Measurements from ENCODE around the gene OR11H7.
"Not testable (repeated sequence)": the region's sequence is repeated elsewhere in the genome, so short reads cannot be mapped to it uniquely, and the experiment has no call there.

OR11H7 gene

DNA sequence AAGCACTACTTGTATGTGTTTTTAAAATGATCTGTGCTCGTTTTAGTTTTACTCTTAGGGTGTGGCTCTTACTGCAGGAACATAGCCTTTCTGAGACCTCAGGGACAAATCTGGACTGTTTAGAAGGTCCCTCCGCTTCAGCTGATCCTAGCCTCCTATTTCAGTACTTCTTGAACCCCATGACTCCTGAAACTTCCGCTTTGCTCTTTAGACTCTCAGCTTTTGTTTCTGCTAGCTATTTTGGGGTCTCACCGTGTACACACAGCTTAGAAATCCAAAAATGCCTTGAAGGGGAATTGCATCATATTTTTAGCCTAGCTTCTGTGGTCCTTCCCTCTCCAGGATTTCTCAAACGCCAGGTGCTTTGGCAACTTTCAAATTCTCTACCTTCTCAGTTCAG lies 29.8 kb upstream of the OR11H7 start:
- H3K27ac ChIP-seq (ENCODE audit: insufficient read depth, low read depth, low read length, poor library complexity, severe bottlenecking), result no peak overlapping the region
- no peaks in the 10 kb centered on the region for H3K36me3 ChIP-seq (ENCODE audit: control insufficient read depth, insufficient read depth, low read length)
- H3K4me3 ChIP-seq (ENCODE audit: insufficient read depth, low read depth, low read length), result no peak overlapping the region
- no peaks in the 10 kb centered on the region for H3K4me1 ChIP-seq (ENCODE audit: control insufficient read depth, insufficient read depth, low read length)
- WGBS, 2 experiments, result 54 to 59% methylated on average over 5 of the region's 5 CpGs
- H3K9me3 ChIP-seq (ENCODE audit: control insufficient read depth, low read length), result peaks cover 15% of the 10 kb centered on the region
- no peaks in the 10 kb centered on the region for H3K27me3 ChIP-seq (ENCODE audit: control insufficient read depth, insufficient read depth, low read length, poor library complexity, severe bottlenecking)

DNA sequence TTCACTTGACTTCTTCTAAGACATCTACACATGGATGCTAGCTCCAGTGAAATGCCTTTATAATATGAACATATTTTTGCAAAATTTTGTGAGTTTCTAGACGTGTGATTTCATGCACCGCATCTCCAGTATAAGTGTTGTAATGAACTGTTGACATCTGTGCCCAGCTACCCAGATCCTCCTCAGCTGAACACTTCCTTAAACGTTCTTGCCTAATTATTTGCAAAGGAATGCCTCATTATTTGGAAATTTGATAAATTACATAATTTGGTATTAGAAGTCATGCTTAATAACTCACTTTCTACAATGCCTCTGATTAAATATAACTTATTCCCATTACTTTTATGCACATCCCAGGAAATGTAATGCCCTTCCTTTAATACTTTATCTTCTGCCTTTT lies 24.1 kb upstream of the OR11H7 start:
- Histone ChIP-seq H3K4me3 (ENCODE audit: insufficient read depth, low read depth, low read length) (no peak overlapping the region), H3K9me3 (ENCODE audit: control insufficient read depth, low read length) (peaks cover 12% of the 10 kb centered on the region), H3K27me3 (ENCODE audit: control insufficient read depth, insufficient read depth, low read length, poor library complexity, severe bottlenecking) (no peaks in the 10 kb centered on the region), H3K36me3 (ENCODE audit: control insufficient read depth, insufficient read depth, low read length) (no peaks in the 10 kb centered on the region), H3K4me1 (ENCODE audit: control insufficient read depth, insufficient read depth, low read length) (no peaks in the 10 kb centered on the region), H3K27ac (ENCODE audit: insufficient read depth, low read depth, low read length, poor library complexity, severe bottlenecking) (no peak overlapping the region)
- WGBS, 2 experiments, result 46 to 60% methylated on average over 3 of the region's 3 CpGs

DNA sequence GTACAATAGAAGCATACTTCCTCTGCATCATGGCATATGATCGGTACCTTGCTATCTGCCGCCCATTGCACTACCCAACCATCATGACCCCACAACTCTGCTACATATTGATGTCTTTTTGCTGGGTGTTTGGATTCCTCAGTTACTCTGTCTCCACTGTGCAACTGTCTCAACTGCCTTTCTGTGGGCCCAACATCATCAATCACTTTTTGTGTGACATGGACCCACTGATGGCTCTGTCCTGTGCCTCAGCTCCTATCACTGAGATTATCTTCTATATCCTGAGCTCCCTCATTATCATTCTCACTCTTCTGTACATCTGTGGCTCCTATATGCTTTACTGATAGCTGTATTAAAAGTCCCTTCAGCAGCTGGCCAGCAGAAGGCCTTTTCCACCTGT lies 19.2 kb upstream of the OR11H7 start:
- Histone ChIP-seq H3K27ac (ENCODE audit: insufficient read depth, low read depth, low read length, poor library complexity, severe bottlenecking) (no peak overlapping the region), H3K4me3 (ENCODE audit: insufficient read depth, low read depth, low read length) (no peak overlapping the region), H3K4me1 (ENCODE audit: control insufficient read depth, insufficient read depth, low read length) (no peaks in the 10 kb centered on the region), H3K27me3 (ENCODE audit: control insufficient read depth, insufficient read depth, low read length, poor library complexity, severe bottlenecking) (no peaks in the 10 kb centered on the region), H3K36me3 (ENCODE audit: control insufficient read depth, insufficient read depth, low read length) (no peaks in the 10 kb centered on the region), H3K9me3 (ENCODE audit: control insufficient read depth, low read length) (peaks cover 13% of the 10 kb centered on the region)
- 71 to 79% methylated on average over 2 of the region's 2 CpGs for WGBS, 2 experiments

DNA sequence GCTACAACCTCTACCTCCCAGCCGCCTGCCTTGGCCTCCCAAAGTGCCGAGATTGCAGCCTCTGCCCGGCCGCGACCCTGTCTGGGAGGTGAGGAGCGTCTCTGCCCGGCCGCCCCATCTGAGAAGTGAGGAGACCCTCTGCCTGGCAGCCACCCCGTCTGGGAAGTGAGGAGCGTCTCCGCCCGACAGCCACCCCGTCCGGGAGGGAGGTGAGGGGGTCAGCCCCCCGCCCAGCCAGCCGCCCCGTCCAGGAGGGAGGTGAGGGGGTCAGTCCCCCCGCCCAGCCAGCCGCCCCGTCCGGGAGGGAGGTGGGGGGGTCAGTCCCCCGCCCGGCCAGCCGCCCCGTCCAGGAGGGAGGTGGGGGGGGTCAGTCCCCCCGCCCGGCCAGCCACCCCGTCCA lies 16.4 kb upstream of the OR11H7 start:
- H3K27me3 ChIP-seq (ENCODE audit: control insufficient read depth, insufficient read depth, low read length, poor library complexity, severe bottlenecking); H3K27ac ChIP-seq (ENCODE audit: insufficient read depth, low read depth, low read length, poor library complexity, severe bottlenecking); H3K36me3 ChIP-seq (ENCODE audit: control insufficient read depth, insufficient read depth, low read length); H3K4me3 ChIP-seq (ENCODE audit: insufficient read depth, low read depth, low read length); H3K4me1 ChIP-seq (ENCODE audit: control insufficient read depth, insufficient read depth, low read length): not testable (repeated sequence)
- H3K9me3 ChIP-seq (ENCODE audit: control insufficient read depth, low read length), result peaks cover 15% of the 10 kb centered on the region
- 87 to 89% methylated on average over 14 to 17 of the region's 28 CpGs for WGBS, 2 experiments

DNA sequence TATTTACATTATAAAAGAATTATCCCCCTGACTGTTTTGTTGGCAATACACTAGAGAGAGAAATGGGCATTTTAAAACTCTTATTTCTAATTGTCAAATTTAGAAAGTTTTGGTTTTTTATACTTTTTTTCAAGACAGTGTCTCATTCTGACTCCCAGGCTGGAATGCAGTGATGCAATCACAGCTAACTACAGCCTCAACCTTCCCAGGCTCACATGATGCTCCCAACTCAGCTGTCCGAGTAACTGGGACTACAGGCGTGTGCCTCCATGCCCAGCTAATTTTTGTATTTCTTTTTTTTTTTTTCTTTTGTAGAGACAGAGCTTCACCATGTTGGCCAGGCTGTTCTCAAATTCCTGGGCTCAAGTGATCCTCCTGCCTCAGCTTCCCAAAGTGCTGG lies 13.6 kb upstream of the OR11H7 start:
- H3K4me1 ChIP-seq (ENCODE audit: control insufficient read depth, insufficient read depth, low read length), result no peaks in the 10 kb centered on the region
- H3K36me3 ChIP-seq (ENCODE audit: control insufficient read depth, insufficient read depth, low read length), result no peaks in the 10 kb centered on the region
- H3K9me3 ChIP-seq (ENCODE audit: control insufficient read depth, low read length), result peaks cover 16% of the 10 kb centered on the region
- H3K27me3 ChIP-seq (ENCODE audit: control insufficient read depth, insufficient read depth, low read length, poor library complexity, severe bottlenecking), result no peaks in the 10 kb centered on the region
- no peak overlapping the region for H3K27ac ChIP-seq (ENCODE audit: insufficient read depth, low read depth, low read length, poor library complexity, severe bottlenecking)
- WGBS, 2 experiments, result 51 to 58% methylated on average over 2 of the region's 2 CpGs
- H3K4me3 ChIP-seq (ENCODE audit: insufficient read depth, low read depth, low read length), result no peak overlapping the region

DNA sequence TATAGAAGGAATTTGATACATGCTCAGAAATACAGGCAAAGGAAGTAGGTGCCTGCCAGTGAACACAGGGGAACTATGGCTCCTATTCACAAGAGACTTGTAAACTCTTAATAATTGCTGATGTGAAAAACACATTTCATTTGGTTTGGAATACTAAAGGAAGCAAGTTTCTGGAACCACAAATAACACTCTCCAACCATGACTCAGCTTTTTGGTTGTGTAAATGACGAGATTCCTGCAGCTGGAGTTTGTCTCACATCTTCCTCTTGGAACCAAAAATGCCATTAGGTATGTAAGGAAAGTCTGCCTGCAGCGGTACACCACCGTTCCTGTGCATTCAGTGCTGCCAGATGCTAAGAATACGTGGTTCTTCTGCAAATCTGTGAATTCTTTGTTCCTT lies 9.7 kb upstream of the OR11H7 start:
- H3K36me3 ChIP-seq (ENCODE audit: control insufficient read depth, insufficient read depth, low read length), result no peaks in the 10 kb centered on the region
- H3K27ac ChIP-seq (ENCODE audit: insufficient read depth, low read depth, low read length, poor library complexity, severe bottlenecking), result no peak overlapping the region
- WGBS, 2 experiments, result 31 to 46% methylated on average over 4 of the region's 4 CpGs
- H3K4me1 ChIP-seq (ENCODE audit: control insufficient read depth, insufficient read depth, low read length), result no peaks in the 10 kb centered on the region
- H3K4me3 ChIP-seq (ENCODE audit: insufficient read depth, low read depth, low read length), result no peak overlapping the region
- H3K27me3 ChIP-seq (ENCODE audit: control insufficient read depth, insufficient read depth, low read length, poor library complexity, severe bottlenecking), result no peaks in the 10 kb centered on the region
- H3K9me3 ChIP-seq (ENCODE audit: control insufficient read depth, low read length), result peaks cover 18% of the 10 kb centered on the region

DNA sequence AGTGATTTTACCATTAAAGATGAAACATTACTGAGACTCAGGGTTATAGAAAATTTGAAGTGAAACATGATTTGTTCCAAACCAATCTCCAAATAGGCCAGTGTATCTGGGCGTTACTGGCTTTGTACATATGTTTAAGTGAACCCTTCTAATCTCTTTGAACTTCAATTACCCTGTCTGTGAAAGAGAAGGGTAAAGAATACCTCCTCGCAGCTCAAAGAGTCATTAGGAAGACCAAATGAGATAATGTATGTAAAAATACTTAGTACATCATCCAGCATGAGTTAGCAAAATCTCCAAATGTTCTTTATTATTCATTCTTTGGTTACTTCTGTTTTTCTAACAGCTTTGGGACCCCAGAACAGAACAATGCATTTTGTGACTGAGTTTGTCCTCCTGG lies 5.4 kb upstream of the OR11H7 start, which contains the start of gene OR11H6:
Gene OR11H6 (plus strand): TSS at position 301 of the 400 bp plus-strand sequence. CDS start 0 bp downstream, at position 301.
- Histone ChIP-seq H3K4me1 (ENCODE audit: control insufficient read depth, insufficient read depth, low read length) (no peaks in the 10 kb centered on the region), H3K9me3 (ENCODE audit: control insufficient read depth, low read length) (peaks cover 13% of the 10 kb centered on the region), H3K27me3 (ENCODE audit: control insufficient read depth, insufficient read depth, low read length, poor library complexity, severe bottlenecking) (no peaks in the 10 kb centered on the region), H3K4me3 (ENCODE audit: insufficient read depth, low read depth, low read length) (no peak within 1 kb of the TSS), H3K27ac (ENCODE audit: insufficient read depth, low read depth, low read length, poor library complexity, severe bottlenecking) (no peak within 1 kb of the TSS), H3K36me3 (ENCODE audit: control insufficient read depth, insufficient read depth, low read length) (no peaks in the 10 kb centered on the region)
- WGBS, 2 experiments, result 20 to 21% methylated on average over 1 of the region's 2 CpGs

DNA sequence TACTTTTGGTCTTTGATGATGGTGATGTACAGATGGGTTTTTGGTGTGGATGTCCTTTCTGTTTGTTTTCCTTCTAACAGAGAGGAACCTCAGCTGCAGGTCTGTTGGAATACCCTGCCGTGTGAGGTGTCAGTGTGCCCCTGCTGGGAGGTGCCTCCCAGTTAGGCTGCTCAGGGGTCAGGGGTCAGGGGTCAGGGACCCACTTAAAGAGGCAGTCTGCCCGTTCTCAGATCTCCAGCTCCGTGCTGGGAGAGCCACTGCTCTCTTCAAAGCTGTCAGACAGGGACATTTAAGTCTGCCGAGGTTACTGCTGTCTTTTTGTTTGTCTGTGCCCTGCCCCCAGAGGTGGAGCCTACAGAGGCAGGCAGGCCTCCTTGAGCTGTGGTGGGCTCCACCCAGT lies 6.6 kb downstream of the OR11H7 start:
- H3K4me3 ChIP-seq (ENCODE audit: insufficient read depth, low read depth, low read length); H3K9me3 ChIP-seq (ENCODE audit: control insufficient read depth, low read length); H3K4me1 ChIP-seq (ENCODE audit: control insufficient read depth, insufficient read depth, low read length); H3K27ac ChIP-seq (ENCODE audit: insufficient read depth, low read depth, low read length, poor library complexity, severe bottlenecking); H3K27me3 ChIP-seq (ENCODE audit: control insufficient read depth, insufficient read depth, low read length, poor library complexity, severe bottlenecking); H3K36me3 ChIP-seq (ENCODE audit: control insufficient read depth, insufficient read depth, low read length): not testable (repeated sequence)
- WGBS, 2 experiments, result 68 to 83% methylated on average over 3 of the region's 4 CpGs

DNA sequence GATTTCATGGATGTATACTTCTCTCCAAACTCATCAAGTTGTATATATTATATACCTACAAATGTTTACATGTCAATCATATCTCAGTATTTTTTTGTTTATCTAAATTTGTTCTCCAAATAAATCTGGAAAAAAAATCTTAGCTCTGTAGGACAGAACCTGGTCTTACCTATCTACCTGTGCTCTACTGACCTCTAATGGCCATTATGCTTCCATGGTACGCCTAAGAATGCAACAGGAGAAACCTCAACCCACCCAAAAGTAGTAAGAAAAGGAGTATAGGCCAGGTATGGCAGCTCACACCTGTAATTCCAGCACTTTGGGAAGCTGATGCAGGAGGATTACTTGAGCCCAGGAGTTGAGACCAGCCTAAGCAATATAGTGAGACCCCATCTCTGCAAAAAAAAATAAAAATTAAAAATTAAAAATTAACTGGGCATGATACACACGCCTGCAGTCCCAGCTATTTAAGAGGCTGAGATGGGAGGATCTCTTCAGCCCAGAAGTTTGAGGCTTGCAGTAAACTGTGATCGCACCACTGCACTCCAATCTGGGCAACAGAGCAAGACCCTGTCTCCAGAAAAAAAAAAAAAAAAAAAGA lies 19.0 kb downstream of the OR11H7 start:
- Histone ChIP-seq H3K9me3 (ENCODE audit: control insufficient read depth, low read length) (peaks cover 7% of the 10 kb centered on the region), H3K27ac (ENCODE audit: insufficient read depth, low read depth, low read length, poor library complexity, severe bottlenecking) (no peak overlapping the region), H3K36me3 (ENCODE audit: control insufficient read depth, insufficient read depth, low read length) (no peaks in the 10 kb centered on the region), H3K4me3 (ENCODE audit: insufficient read depth, low read depth, low read length) (no peak overlapping the region), H3K27me3 (ENCODE audit: control insufficient read depth, insufficient read depth, low read length, poor library complexity, severe bottlenecking) (no peaks in the 10 kb centered on the region), H3K4me1 (ENCODE audit: control insufficient read depth, insufficient read depth, low read length) (no peaks in the 10 kb centered on the region)
- WGBS, 2 experiments, result 65 to 70% methylated on average over 3 of the region's 3 CpGs

DNA sequence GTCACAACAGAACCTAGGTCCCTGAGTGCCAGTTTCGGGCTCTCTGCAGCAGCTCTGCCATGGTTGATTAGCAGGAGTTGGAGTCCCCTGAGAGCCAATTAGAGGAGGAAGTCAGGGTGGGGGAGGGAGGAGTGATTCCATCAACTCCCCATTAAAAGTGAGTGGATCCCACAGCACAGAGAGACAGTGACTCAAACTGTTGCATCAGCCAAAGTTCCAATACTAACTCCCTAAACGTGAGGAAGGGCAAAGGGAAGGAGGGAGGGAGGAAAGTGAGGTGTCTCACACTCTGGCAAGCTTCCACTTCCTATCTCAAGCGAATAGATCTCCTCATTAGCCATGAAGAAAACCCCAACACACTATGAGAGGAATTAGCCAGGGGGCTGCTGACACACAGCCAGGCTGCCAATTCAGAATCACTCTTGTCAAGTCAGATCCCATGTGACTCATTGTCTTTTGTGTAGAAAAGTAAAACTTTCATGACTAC lies 33.9 kb downstream of the OR11H7 start:
- 33 to 46% methylated on average over 3 of the region's 3 CpGs for WGBS, 2 experiments
- no peaks in the 10 kb centered on the region for H3K36me3 ChIP-seq (ENCODE audit: control insufficient read depth, insufficient read depth, low read length)
- H3K9me3 ChIP-seq (ENCODE audit: control insufficient read depth, low read length), result peaks cover 5% of the 10 kb centered on the region
- no peak overlapping the region for H3K4me3 ChIP-seq (ENCODE audit: insufficient read depth, low read depth, low read length)
- H3K4me1 ChIP-seq (ENCODE audit: control insufficient read depth, insufficient read depth, low read length), result no peaks in the 10 kb centered on the region
- no peaks in the 10 kb centered on the region for H3K27me3 ChIP-seq (ENCODE audit: control insufficient read depth, insufficient read depth, low read length, poor library complexity, severe bottlenecking)
- no peak overlapping the region for H3K27ac ChIP-seq (ENCODE audit: insufficient read depth, low read depth, low read length, poor library complexity, severe bottlenecking)

DNA sequence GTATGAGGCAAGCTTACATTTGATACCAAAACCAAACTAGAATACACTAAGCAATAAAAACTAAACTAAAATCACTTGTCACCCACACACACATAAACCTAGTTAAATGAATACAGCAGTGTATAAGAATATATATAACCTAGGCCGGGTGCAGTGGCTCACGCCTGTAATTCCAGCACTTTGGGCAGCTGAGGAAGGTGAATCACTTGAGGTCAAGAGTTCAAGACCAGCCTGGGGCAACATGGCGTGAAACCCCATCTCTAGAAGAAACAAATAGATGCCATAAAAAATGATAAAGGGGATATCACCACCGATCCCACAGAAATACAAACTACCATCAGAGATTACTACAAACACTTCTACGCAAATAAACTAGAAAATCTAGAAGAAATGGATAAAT lies 35.6 kb downstream of the OR11H7 start:
- H3K27ac ChIP-seq (ENCODE audit: insufficient read depth, low read depth, low read length, poor library complexity, severe bottlenecking); H3K4me1 ChIP-seq (ENCODE audit: control insufficient read depth, insufficient read depth, low read length); H3K4me3 ChIP-seq (ENCODE audit: insufficient read depth, low read depth, low read length); H3K27me3 ChIP-seq (ENCODE audit: control insufficient read depth, insufficient read depth, low read length, poor library complexity, severe bottlenecking); H3K9me3 ChIP-seq (ENCODE audit: control insufficient read depth, low read length); H3K36me3 ChIP-seq (ENCODE audit: control insufficient read depth, insufficient read depth, low read length): not testable (repeated sequence)
- 80 to 86% methylated on average over 4 to 5 of the region's 5 CpGs for WGBS, 2 experiments

All from ectodermal cell (in vitro differentiated cells).